Measurements from ENCODE around the gene DLD.
"Not testable (repeated sequence)": the region's sequence is repeated elsewhere in the genome, so short reads cannot be mapped to it uniquely, and the experiment has no call there.

DLD gene

DNA sequence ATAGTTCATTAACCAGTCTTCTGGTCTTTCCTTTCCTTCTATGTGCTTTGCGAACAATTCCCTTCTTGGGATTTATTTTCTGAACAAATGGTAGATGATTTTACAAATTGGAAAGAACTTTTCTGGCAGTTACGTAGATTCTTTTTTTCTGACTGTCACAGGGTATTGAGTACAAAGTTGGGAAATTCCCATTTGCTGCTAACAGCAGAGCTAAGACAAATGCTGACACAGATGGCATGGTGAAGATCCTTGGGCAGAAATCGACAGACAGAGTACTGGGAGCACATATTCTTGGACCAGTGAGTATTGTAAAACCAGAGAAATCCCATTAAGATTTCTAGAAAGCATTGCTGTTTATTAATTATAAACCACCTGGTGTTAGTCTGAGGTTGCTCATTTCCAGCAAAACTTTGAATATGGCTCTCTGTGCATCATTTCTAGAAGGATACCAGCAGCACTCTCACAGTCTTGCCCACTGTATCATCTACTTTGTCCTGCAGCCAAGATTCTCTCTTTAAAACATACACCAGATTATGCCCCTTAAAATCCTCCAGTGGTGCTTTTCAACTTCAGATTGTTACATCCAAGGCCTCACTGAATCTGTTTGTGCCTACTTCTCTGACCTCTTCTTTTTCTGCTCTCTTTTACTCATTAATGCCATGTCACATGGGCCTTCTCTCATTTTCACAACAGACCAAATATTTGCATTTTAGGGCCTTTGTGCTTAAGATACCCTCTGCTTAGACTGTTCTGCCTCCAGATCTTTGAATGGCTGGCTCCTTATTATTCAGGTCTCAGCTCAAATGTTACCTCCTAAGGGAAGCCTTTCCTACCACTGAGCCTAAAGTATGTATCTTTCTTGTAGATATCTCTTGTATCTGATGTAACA, 27.0 kb downstream of the DLD start:
- DNase-seq: no peak

DNA sequence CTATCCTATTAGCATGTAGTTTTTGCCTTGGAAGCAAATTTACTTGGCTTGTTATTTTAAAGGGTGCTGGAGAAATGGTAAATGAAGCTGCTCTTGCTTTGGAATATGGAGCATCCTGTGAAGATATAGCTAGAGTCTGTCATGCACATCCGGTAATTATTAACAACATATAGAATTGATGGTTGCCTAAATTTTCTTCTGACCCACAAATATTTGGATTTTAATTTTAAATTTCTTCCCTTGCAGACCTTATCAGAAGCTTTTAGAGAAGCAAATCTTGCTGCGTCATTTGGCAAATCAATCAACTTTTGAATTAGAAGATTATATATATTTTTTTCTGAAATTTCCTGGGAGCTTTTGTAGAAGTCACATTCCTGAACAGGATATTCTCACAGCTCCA, 28.0 kb downstream of the DLD start:
- no peak for DNase-seq

- no peak for DNase-seq
These were observed 29.2 kb downstream of the DLD start for GRCh38 chr7:107920048-107920772.

DNA sequence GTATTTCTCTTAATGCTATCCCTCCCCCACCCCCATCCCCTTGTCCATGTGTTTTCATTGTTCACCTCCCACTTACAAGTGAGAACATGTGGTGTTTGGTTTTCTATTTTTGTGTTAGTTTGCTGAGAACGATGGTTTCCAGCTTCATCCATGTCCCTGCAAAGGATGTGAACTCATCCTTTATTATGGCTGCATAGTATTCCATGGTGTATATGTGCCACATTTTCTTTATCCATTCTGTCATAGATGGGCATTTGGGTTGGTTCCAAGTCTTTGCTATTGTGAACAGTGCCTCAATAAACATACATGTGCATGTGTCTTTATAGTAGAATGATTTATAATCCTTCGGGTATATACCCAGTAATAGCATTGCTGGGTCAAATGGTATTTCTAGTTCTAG, 30.8 kb downstream of the DLD start:
- DNase-seq: not testable (repeated sequence)

- no peak for DNase-seq
These were observed 31.9 kb downstream of the DLD start for GRCh38 chr7:107922886-107923285.

DNA sequence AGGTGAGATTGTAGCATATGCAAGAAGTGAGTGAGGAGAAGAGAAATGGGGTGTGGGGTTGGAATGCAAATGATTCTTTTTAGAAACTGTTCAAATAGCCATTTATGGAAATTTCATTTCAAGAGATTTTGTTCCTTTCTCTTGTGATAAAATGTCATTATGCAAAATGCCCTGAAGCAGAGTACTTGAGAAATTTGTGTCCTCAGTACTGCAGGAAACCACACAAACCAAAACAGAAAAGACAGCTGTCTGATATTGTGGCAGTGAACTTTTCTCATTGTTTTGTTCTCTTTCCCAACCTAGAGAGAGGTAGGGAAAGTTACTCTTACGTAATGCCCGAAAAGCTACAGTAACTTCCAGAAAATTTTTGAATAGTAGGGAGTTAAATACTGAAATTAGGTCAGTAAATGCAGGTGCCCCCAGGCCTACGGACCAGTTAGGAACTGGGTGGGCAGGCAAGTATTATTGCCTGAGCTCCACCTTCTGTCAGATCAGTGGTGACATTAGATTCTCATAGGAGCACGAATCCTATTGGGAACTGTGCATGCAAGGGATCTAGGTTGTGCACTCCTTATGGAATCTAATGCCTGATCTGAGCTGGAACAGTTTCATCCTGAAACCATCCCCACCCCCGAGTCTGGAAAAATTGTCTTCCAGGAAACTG, 34.0 kb downstream of the DLD start:
- DNase-seq: no peak

DNA sequence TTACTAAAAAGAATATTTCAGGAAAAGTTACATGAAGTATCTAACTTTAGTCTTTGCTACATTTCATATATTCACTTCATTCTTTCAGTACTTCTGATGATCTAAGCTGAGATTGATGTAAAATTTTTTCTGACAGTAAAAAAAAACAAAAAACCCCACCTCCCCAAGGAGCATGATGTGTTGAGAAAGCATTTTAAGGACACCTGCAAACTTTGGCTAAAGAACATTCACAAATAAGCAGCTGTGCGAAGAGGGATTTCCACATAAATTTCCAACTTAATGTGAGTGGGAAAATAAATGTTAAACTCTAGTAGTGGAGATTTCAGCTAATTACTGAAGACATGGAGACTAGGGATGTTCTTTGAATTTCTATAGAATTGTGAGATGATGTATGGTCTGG, 35.5 kb downstream of the DLD start:
- DNase-seq: no peak

GRCh38 chr7:107931740-107932515, 40.9 kb downstream of the DLD start:
- DNase-seq: no peak

- DNase-seq: no peak
These were observed 41.8 kb downstream of the DLD start for GRCh38 chr7:107932805-107933204.

DNA sequence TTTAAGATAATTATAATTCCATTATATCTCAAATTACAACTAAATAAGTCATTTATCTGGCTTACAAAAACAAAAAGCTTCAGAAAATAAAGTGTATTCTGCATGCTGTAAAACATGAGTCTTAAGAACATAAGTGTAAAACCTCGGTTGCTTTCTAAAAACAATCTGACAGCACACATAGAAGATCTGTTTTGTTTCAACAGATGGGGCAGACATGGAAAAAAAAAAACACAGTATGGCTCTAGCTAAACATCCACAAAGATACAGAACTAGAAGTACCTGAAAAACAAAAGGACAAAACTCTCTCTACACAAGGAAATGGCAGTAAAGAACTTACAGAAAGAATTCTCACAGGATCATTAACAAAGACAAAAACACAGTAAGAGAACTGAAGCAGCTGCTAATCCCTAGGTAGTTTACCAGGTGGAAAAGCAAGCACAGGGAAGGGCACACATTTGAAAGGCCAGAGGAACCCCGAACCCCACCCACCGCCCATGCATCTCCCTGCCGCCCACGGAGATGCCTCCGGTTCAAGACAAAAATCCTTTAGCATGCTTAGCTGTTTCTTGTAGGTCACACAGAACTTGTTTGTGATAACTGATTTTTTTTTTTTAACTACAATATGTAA, 42.5 kb downstream of the DLD start:
- no peak for DNase-seq

DNA sequence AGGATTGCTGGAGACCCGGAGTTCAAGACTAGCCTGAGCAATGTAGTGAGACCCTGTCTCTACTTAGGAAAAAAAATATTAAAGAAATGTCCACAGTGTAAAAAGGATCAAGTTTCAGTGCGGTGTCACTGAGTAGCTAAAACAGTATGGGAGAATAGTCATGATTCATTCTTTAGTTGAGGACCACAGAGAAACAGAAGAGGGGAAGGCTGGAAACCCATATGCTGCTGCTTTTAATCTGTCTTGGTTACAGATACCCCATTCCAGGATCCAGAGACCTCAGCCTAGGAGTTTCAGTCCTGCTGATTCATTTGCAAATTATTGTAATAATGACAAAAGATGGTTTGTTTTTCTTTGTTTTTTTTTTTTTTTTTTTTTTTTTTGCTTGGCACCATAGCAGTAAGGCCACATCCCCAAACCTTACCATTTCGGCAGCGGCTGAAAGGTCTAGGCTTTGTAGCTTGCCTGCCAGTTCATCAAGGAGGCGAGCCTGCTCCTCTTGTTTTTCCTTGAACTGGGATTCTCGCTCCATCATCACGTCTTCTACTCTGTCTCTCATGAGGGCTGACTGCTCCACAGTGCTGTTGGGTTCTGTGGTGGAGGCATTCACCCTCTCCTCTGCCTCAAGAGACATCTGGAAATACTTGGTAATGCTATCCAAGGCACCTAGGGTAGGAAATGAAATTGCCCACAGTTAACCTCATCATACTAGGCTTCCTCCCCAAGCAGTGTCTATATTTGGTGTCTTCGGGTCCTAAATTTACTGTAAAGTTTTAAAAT, 44.2 kb downstream of the DLD start:
- no peak for DNase-seq

- DNase-seq: no peak
These were observed 45.3 kb downstream of the DLD start for GRCh38 chr7:107936312-107936711.

DNA sequence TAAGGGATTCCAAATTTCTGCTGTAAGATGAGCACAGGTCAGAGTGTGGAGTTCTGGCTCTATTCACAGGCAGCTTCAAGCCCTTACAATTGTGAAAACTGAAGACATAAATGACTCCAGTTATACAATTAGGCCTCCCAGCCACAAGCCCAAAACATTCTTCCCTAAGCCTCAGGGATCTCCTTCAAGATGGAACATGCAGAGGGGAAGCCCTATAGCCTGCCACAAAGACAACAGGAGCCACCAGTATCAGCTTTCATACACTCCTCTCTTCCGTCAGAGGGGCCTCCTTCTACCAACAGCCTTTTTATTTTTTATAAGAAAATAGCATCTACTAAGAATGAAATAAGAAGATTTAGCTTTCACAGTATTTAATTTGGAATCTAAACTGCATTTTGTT, 46.5 kb downstream of the DLD start:
- no peak for DNase-seq

DNA sequence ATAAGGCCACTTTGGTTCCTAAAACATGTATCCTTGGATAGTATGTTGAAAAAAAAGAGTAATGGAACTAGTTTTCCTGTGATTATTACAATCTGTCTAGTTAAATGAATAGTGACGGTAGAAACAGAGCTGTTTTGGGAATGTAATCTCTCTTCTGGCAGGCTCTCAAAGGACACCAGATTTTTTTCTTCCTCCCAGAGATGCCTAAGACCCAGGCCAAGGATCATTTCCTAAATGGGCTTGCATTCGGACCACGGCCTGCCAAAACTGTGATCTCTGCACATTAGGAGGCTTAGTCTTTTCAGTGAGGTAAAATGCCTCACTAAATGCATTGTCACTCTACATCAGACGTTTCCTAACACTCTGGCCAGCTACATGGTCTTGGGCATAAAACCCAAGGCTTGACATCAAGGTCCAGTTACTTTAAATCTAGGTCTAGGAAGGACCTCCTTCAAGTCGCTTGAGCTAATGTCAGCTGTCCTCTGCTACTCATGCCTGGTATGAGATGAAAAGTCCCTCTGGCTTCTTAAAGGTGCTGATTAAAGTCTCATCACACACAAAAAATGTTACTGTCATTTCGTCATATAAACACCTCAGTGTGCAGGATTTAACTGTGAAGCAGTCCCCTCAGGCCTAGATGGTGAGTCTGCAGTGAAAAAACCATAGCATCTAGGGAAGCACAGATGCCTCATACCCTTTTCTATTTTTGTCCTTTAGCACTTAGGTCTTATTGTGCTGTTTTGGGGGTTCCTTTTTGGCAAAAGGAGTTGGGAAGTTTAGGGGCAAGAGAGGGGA, 47.7 kb downstream of the DLD start:
- no peak for DNase-seq

GRCh38 chr7:107939573-107940489, 48.8 kb downstream of the DLD start:
- no peak for DNase-seq

DNA sequence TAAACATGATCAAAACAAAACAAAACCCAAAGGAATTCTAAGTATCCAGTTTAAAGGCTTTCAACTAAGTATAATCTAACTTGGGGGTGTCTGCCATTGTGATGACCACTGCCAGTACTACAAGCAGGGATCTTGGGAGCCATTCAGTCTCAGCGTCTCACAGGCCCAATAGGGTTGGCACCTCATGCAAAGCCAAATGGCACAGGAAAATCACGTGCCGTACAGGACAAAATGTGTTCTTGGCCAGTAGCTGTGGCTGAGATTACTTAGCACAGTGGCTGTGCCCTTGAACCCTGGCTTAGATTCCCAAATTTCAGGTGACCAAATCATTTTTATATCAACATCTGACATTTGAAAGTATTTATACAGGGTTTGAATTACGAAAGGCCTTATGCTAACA, 50.0 kb downstream of the DLD start:
- DNase-seq: no peak

GRCh38 chr7:107943018-107943417, 52.0 kb downstream of the DLD start:
- no peak for DNase-seq

DNA sequence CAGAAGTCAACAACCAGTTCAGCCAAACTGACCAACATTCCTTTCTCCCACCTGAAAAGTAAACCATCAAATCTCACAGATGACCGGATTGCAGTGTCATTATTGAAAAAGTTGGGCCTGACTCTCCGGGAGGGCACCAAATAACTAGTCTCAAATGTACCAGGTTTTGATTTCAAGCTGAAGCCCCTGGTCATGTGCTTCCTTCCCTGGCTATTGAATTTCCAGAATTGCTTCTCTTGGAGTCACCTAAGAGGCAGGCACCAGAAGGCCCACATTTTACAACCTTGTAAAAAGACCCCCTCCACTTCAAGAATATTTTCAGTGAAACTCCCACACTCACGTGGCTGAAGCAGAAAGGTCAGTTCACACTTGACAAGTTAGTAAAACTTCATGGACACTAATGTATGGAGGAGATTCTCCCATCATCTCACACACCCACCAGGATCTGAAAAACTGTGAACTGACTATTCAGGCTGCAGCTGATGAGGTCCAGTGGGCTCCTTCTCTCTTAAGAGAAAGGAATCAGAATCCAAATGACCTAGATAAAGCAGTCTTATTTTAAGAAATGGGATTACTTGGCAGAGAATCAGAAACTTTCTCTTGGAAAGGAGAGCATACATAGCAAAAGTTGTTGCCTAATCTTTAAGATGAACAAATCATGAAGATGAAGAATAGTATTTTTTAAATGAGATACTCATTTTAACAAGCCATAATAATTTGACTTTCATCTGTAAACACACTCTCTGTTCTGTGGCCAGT, 53.6 kb downstream of the DLD start:
- no peak for DNase-seq

DNA sequence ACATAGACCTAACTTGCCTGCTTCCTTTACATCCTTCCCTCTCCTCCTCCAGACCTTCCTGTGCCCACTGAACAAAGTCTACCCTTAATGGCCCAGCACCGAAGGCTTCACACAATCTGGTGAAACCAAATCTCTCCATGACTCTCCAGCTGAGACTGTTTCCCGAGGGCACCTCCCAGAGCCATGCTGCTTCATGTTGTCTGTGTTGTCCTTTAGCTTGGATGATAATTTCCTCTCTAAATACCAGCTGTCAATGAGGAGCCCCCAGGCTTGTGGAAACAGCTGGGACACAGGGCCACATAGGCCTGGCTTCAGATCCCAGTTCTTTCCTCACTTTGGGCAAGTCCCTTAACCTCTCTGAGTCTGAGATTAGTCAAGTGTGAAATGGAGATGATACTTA, 54.3 kb downstream of the DLD start:
- DNase-seq: no peak

All from activated CD4-positive, alpha-beta T cell treated with anti-CD3 and anti-CD28 coated beads for 1 hour (primary cell).